Fibroblast of gingiva (primary cell): Measurements from ENCODE around the gene MGLL.

Experiments
- DNase-seq: peaks from one replicate; pipeline ENCODE4 v3.0.0-alpha.2; 2011; ENCODE audit warnings: low read depth

Gene MGLL

DNA sequence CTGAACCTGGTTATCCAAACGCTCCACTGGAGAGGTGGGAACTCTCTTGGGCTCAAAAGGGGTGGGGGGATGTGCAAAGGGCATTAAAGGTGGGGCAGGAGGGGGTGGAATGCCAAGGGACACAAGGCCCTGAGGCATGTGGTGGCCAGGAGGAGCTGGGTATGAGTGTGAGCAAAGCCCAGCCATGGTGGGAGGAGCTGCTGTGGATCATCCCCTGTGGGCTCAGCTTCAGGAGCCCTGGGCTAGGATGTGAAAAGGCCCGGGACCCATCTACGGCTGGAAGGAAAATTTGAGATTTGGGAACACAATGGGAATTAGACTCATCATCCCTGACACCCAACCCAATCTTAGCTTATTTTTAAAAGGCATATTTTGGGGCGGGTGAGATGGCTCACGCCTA is 33.3 kb downstream of the MGLL start:
- no peak for DNase-seq

DNA sequence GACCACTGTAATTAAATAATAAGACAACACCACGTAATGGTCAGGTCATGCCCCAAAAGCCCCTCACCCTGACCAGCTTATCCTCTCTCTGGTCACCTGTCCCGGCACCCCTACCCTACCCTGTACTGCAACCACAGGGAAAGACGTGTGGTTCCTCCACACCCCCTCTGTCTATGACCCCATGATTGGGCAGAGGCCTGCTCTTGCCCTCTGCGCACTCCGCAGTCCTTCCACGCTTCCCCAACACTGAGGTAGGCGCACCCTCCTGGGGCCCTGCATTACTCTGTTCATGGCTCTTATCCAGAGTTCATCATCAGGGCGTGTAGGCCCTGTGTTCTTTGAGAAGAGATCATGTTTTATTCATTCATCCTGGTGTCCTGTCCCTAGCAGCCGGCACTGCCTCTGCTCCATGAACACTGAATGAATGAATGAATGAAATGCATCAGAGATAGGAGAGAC is 33.8 kb downstream of the MGLL start:
- DNase-seq = no peak

DNA sequence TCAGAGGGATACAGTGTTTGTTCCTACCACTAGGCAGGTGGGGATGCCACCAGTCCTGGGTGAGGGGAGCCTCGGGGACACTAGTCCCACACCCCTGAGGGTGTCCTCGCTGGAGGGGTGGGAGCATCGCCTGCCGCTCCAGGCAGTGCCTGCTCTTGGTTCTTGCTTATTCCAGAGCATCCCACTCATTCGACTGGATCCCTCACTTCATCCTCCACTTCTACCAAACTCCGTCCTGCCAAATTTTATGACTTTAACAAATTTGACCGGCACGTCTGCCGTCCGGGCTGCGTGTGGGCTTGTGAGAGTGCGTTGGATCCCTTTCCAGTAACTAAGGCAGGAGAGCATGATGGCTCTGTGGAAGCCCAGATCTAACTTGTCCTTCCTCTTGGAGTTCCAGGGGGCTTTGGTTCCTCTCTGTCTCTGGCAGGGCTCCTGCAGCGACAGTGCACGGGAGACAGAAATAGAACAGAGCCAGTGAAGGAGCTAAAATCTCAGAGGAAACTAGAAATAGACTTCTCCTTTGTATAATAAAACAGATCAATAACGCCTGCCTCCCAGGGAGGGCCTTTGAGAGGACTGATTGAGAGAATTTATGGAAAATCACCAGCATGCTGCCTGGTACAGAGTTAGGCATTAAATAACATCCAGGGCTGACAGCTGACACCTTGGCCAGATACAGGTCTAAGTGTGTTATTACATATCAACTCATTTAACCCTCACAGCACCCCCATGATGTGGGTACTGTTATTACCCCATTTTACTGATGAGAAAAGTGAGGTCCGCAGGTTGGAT is 34.5 kb downstream of the MGLL start:
- DNase-seq = no peak

DNA sequence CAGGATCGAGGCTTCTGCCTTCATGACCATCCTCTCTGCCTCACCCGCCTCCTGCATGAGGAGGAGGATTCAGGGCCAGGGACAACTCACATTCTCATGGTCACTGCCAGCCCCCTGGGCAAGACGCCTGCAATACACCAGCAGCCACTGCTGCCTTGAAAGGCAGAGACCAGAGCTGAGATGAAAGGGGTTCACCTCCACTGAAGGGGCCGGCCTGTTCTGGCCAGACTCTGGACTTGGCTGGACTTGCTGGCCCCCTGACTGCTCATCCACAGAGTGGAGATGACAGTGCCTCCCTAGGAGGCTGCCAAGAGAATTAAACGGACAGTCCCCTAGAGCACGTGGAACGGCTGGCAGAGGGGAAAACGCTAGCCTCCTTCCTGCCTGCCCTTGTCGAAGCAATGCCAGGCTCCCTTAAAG is 35.2 kb downstream of the MGLL start:
- peak; percentile 33 for DNase-seq

DNA sequence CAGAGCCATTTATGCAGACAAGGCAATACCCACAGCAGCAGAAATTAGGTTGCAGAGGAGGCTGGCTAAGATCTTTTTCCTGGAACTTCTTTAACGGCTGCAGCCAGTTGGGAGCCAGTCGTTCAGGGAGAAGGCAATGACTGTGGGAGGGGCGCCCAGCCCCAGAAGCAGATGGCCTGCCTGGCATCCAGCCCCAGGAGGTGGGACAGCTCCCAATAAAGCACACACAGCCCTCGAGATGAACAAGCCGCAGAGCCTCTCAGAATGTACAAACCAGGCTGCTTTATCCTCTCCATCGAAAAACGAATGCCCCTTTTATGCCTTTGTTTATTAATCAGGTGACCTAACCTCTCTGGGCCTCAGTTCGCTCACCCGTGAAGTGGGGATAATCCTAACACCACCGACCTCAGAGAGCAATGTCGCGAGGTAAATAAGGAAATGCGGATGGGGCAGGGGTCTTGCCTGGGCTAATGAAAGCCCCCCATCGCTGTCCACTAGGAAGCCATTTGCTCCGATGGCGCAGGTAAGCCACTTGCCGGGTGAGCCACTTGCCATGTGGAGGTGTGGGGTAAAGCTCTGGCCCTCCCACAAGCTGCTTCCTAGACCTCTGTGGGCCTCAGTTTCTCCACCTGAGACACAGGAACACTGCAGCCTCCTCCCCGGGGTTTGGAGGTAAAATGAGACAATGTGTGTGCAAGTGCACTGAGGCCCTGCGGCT is 35.8 kb downstream of the MGLL start:
- peak; percentile 85 for DNase-seq

DNA sequence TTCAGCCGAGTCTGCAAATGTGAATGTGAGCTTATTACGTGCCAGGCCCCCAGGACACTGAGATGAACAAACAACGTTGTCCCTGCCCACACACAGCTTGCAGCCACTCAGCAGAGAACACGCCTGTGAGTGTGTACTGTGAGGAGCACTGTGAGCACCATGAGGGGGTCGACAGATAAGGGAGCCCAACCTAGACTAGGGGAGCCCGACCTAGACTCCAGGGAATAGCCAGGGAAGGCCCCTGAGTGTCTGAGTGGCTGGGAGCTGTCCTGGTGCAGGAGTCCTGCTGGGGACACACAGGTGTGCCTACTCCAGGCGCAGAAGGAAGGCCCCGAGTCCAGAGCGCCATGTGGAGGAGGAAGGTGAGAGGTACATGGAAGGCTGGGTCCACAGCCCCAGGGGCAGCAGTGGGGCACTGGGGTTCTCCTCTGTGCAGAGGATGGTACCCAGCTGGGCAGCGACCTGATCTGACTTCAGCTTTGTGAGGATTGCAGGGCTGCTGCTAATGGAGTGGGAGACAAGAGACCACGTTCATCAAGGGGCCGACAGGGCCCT is 36.5 kb downstream of the MGLL start:
- DNase-seq = no peak

DNA sequence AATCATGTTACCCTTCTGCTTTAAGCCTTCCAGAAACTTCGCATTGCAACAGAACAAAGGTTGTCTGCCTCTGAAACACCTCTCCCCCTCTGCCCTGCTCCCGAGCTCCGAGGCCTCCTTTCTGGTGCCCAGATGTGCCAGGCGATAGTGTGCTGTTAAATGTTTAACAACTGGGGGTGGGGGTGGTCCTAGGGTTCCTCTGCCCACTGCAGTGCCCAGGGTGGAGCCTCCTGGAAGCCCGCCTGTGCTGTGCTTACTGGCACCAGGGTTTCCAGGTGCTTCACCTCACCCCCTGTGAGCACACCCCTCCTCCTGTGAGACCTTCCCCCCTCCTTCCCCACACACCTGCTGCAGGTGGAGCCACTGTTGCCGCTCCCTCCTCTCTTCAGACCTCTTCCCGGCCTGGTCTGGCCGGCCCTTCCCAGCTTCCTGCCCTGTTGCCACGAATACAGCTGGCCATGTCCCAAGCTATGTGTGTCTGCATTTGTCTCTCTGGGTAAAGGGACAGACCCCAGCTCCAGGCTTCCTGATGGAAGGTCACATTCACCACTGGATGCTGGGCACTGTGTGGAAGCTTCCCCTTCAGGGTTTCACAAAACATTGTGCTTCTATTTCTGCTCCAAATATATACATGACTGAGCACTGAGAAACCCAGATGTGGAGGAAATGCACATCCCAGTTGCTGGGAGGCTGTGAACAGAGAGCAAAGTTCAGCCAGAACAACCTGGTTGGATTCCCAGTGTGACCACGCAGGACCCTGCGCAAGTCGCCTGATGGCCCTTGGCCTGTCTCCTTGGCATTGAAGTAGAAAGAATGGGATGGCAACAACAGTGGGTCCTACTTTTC is 37.2 kb downstream of the MGLL start:
- DNase-seq = no peak

DNA sequence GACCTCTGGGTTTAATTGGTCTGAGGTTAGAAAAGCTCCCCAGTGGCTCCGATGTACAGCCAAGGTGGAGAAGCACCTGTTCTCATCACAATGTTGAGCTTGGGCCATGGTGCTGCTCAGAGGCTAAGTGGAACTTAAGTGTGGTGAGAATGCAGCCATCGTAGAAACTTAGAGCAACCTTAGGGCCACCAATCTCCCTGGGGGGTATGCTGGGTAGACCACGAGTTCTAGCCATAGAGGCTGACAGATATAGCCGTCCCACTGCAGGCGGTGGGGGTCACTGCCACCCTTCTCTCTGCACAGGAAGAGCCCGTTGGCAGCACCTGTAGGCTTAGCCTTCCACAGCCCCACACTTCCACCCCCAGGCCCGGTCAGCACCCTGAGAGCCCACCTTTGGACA is 38.0 kb downstream of the MGLL start:
- no peak for DNase-seq

DNA sequence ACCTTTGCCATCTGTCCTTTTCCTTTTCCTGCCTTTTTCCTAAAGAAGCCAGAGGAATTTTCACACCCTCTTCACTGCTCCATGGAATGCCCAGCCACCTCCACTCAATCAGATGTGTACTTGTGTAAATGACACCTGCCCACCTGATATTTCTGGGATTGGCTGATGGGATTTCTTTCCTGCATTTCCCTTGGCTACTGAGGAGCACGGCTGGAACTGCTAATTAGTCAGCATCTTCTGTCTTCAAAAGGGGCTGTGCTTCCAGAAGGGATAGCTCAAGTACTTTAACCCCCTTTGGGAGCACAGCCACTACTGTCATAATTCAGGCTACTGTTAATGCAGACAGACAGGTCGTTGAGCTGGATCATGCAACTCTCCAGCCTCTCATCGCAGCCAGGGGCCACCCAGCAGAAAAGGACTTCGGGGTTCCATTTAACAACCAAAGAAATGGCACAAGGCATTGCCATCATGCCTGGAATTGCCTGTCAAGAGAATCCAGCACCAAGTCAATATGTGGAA is 38.6 kb downstream of the MGLL start:
- DNase-seq = no peak

DNA sequence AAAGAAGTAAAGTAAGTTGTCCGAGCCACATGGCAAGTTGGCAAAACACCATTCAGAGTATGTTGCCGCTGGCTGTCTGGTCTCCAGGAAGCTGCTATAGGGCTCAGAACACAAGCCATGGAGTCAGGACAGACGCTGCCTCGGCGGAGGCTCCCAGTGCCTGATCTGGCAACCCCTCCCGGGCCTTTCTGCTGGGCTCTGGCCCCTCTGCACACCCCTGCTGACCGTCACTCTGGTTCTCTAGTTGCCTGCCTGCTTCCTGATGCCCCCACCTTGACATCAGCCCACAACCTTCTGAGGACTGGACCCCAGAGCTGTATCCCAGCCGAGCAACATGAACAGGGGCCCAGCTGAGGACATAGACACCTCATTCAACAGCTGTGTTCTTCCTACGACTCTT is 39.1 kb downstream of the MGLL start:
- DNase-seq = no peak

DNA sequence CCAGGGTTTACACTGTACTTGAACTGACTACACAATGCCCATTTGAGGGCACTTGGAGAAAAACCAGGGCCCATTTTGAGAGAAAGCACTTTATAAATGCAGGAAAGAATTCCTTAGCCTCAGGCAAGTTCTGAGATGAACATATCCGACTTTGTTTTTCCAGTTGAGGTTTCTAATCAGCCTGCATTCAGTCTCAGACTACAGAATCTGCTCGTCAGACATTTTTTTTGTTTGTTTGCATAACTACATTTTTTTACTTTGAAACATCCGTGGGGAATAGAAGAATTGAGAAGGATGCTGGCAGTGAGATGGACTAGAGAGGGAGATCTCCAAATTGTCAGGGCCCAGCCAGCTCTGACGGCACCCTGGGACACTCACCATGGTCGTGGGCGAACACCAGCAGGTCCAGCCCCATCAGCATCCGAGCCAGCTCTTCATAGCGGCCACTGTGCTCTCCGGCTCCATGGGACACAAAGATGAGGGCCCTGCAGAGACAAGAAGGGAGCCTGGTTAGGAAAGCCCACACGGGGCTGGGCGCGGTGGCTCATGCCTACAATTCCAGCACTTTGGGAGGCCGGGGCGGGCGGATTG is 40.8 kb downstream of the MGLL start:
- DNase-seq = peak; percentile 96

DNA sequence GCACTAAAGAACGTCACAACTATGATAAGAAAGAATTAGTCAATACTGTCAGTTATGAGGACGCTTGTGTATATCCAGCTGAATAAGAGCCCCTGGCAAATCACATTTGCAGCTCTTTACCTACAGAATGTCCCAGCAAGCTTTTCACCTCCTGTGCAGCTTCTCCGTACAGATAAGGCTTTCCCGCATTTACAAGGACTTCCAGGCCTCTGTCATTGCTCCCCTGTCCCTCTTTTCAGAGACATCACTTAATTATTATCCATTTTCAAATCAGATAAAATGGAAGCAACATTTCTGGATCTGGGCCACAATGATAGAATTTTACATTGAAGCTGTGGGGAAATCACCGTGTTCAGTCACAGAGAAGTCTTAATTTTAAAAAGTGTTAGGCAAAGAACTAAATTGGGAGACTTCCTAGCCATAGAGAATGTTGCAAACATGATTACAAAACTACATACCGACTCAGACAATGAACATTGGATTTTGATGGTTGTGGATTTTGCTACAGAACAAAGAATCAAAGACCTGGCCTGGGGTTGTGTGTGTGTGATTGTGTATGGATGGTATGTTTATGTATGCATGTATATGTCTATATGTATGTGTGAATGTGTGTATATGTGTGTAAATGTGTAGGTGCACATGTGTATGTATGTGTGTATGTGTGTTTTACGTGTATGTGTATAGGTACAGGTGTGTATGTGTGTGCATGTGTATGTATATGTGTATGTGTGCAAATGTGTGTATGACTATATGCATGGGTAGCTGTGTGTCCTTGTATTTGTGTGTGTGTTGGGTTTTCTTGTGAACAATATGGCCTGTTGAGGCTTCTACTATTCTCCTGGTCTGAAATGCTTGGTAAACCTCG is 41.5 kb downstream of the MGLL start:
- peak; percentile 65 for DNase-seq

DNA sequence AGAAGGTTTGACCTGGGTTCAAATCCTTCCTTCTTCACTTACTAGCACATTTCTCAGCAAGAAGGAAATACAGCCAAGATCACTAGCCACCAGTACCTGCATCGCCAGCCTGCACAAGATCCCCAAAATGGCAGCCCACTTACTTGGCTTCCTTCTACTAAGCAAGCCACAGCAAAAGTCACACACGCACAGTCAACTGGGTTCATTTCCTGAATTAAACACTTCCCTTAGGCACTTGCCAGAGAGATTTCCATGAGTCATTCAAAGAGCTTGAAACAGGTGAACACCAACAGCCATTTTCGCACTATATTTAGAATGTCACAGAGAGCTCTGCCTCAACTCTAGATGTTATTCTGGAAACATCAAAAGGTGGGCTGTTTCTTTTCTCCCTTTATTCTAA is 42.6 kb downstream of the MGLL start:
- no peak for DNase-seq

DNA sequence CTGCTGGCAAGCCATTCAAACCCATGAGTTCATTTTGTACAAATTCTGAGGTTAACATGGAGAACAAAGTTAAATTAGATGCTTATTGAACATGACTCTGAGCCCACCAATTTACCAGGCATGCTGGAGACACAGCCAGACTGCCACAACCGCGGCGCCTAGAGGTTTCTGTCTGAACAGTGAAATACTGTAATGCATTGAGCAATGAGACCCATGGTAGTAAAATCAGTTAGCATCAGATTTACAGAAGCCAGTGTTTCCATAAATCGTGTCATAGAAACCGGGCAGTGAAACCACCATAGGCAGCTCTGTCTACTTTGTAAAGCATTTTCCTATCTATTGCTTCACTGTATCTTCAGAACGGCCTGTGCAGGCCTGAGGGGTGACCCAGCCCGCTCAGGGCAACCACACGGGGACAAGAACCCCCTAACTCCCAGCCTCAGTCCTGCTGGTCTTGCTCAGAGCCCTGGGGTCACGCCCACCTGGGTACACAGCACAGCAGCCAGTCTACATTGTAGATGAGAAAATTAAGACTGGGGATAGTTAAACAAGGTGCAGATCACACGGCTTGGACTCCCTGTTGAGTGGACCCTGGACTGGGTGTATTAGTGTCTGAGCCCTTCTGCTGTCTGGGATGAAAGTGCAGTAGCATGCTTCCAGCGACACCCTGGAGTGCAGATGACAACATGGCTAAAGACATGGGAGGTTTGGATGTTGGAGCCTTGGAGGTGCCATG is 44.2 kb downstream of the MGLL start:
- DNase-seq = peak; percentile 31

DNA sequence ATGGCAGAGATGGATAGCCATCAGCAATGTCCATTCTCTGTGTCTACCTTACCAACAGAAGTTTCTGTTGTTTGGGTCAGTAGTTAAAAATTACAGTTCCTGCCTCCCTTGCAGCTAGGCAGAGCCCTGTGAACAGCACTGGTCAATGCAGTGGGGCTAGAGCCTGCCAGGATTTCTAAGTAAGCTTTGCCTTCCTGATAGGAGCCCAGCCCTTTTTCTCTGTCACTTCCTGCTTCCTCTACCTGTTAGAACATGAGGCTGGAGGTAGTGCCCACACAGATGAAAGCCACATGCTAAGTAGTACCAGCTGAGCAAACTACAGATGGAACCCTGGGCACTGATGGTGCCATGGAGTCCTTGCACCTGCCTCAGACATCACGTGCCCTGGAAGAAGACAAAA is 45.0 kb downstream of the MGLL start:
- no peak for DNase-seq

DNA sequence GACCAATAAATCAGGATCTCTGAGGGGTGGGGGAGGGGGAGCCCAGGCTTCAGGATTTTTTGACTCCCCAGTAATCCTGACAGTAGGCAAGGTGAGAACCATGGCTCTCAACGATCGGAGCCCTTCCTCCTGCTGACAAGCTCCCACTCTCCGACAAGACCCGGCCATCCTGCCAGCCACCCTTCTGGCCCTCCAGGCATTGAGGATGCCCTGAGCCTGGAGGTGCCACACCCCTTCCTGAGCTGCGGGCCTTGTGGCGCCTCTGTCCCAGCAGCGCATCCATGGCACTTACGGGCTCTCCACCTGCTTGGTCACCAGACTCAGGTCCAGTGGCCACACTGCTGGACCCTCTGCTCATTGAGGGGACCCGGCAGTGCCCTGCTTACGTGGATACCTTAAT is 46.0 kb downstream of the MGLL start:
- DNase-seq = no peak

DNA sequence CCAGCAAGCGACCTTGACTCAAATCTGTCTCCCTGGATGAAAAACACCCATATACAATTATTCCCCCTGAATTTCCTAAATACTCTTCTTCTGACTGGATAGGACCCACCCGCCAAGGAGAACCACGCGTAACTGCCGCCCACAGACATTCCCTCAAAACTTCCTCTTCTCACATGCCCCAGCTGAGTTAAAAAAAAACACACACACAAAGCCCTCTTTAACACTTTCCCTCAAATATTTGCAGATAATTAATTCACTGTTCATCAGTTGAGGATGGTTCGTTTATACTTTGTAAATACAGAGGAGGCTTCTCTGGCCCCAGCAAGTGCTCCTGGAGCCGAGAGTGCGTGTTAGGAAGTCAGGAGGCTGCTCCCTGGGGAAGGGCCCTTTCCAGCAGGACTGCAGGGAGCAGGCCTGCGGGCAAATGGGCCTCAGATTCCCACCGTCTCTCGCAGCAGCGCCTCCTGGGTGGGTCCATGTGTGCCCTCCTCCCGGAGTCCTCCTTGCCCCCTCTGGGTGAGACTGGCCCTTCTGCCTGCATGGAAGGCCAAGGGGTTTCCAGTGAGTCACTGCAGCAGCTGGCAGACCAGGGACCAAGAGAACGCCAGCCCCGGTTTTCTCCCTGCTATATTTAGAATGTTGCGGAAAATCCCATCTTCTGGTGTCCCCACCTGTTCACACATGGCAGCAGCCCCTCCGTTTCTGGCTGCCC is 46.8 kb downstream of the MGLL start:
- peak; percentile 89 for DNase-seq

DNA sequence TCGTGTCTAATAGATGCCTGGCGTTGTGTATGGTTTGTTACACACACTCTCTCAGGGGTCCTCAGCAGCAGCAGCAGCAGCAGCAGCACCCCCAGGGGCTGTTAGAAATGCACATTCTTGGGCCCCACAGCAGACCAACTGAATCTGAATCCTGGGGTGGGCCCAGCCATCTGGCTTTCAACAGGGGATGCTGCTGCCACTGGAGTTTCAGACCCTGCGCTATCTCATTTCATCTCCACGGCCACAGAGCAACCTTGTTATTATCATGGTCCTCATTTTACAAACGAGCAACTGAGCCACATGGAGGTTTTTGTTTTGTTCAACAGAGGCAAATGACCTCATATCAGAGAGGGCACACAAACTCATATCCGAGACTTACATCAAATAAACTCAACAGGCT is 47.7 kb downstream of the MGLL start:
- no peak for DNase-seq

DNA sequence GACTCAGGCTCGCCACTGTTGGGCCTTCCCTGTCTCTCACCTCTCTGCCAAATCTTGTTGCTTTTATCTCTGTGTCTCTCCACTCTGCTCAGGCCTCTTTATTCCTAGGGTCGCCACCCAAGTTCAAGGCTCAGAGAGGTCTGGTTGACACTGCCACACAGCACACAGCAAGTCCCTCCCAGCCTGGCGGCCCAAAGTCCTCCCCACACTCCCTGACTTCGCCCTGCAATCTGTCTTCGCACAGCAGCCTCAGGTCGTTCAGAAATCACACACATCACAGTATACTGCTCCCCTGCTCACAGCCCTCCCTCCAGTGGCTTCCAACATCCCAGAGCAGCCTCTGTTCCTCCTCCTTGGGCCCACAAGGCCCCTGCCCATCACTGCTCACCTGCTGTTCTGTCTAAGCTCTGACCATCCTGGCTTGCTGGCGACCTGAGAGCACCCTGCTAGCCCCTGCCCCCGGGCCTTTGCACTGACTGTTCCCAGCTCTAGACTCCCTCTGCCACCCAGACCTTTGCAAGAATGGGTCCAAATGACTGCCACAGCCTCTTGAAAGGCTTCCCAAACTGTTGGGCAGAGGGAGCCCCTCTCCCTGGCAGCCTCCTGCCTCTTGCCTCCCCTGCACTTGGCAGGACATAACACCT is 48.4 kb downstream of the MGLL start:
- DNase-seq = no peak
